Dendritic cell treated with granulocyte-macrophage colony-stimulating factor and Interleukin-4, amounts not matched to agents 40 ng/mL and 50 ng/mL, for 4 days (primary cell): ENCODE data around the gene FOXM1.

ENCODE experiments used
- H3K27ac Mint-ChIP-seq: one replicate; pipeline ENCODE4 v1.8.0; 2022; ENCODE audit warnings: mild to moderate bottlenecking, mixed read lengths
- H3K27me3 Mint-ChIP-seq: one replicate; pipeline ENCODE4 v1.8.0; 2022; ENCODE audit warnings: mild to moderate bottlenecking, mixed read lengths
- H3K36me3 Mint-ChIP-seq: one replicate; pipeline ENCODE4 v1.8.0; 2022; ENCODE audit warnings: low read depth, mixed read lengths
- H3K4me1 Mint-ChIP-seq: one replicate; pipeline ENCODE4 v1.8.0; 2022; ENCODE audit warnings: low read depth, mixed read lengths
- H3K4me3 Mint-ChIP-seq: one replicate; pipeline ENCODE4 v1.8.0; 2022; ENCODE audit warnings: mild to moderate bottlenecking, moderate library complexity, mixed read lengths
- H3K9me3 Mint-ChIP-seq: one replicate; pipeline ENCODE4 v1.8.0; 2022; ENCODE audit warnings: mixed read lengths
- intact Hi-C: fragments of 100-400 bp; cut with micrococcal nuclease; formaldehyde crosslinking; loops from one replicate; pipeline ENCODE4 v1.15.0; 2022

FOXM1 gene

GRCh38 chr12:2823483-2823882 lies 53.5 kb downstream of the FOXM1 start:
- Mint-ChIP-seq H3K27ac (no peak overlapping the region), H3K9me3 (no peaks in the 10 kb centered on the region), H3K4me3 (no peak overlapping the region), H3K36me3 (peaks cover 100% of the 10 kb centered on the region), H3K4me1 (no peaks in the 10 kb centered on the region), H3K27me3 (no peaks in the 10 kb centered on the region)
- intact Hi-C loops = no loop called here

- Mint-ChIP-seq H3K4me1 (no peaks in the 10 kb centered on the region), H3K4me3 (no peak overlapping the region), H3K9me3 (no peaks in the 10 kb centered on the region), H3K27ac (no peak overlapping the region), H3K36me3 (peaks cover 100% of the 10 kb centered on the region), H3K27me3 (no peaks in the 10 kb centered on the region)
- intact Hi-C loops = no loop called here
Observed at GRCh38 chr12:2820432-2820831, 56.5 kb downstream of the FOXM1 start.

GRCh38 chr12:2819810-2820209 lies 57.2 kb downstream of the FOXM1 start:
- H3K27ac Mint-ChIP-seq = no peak overlapping the region
- peaks cover 100% of the 10 kb centered on the region for H3K36me3 Mint-ChIP-seq

GRCh38 chr12:2813214-2814185 lies 63.5 kb downstream of the FOXM1 start:
- Mint-ChIP-seq H3K4me3 (peak overlapping the region; percentile 100), H3K27me3 (no peaks in the 10 kb centered on the region), H3K9me3 (no peaks in the 10 kb centered on the region), H3K4me1 (peaks cover 17% of the 10 kb centered on the region), H3K36me3 (peaks cover 49% of the 10 kb centered on the region), H3K27ac (peak overlapping the region; percentile 99)
- intact Hi-C loops = loop anchor here (1.0 to 2.0 kb wide), 2 partner anchors 19 to 65 kb away; partner anchors contain the start of gene FKBP4

More at GRCh38 chr12:2819810-2820209, 57.2 kb downstream of the FOXM1 start:
- Mint-ChIP-seq H3K9me3 (no peaks in the 10 kb centered on the region), H3K4me1 (peaks cover under 1% of the 10 kb centered on the region), H3K4me3 (no peak overlapping the region), H3K27me3 (no peaks in the 10 kb centered on the region)
- intact Hi-C loops = no loop called here

- intact Hi-C loops = loop anchor here (1.0 to 2.0 kb wide), 2 partner anchors 18 to 66 kb away; partner anchors contain the start of gene FKBP4
Observed at GRCh38 chr12:2812290-2813213, 64.4 kb downstream of the FOXM1 start, which contains the start of gene ITFG2. Gene ITFG2, plus strand, starts transcription at chr12:2812668. Its CDS starts 93 bp downstream, at chr12:2812761.

GRCh38 chr12:2811801-2812200 lies 65.2 kb downstream of the FOXM1 start:
- H3K27ac Mint-ChIP-seq = peak overlapping the region; percentile 99
- peaks cover 45% of the 10 kb centered on the region for H3K36me3 Mint-ChIP-seq
- intact Hi-C loops = loop anchor here (2.0 kb wide), 1 partner anchor 67 kb away; no protein-coding TSS in a partner anchor
- no peaks in the 10 kb centered on the region for H3K27me3 Mint-ChIP-seq
- peaks cover 17% of the 10 kb centered on the region for H3K4me1 Mint-ChIP-seq
- H3K4me3 Mint-ChIP-seq = peak overlapping the region; percentile 9
- H3K9me3 Mint-ChIP-seq = no peaks in the 10 kb centered on the region

More at GRCh38 chr12:2812290-2813213, 64.4 kb downstream of the FOXM1 start, which contains the start of gene ITFG2:
- Mint-ChIP-seq H3K4me1 (peaks cover 17% of the 10 kb centered on the region), H3K9me3 (no peaks in the 10 kb centered on the region), H3K27me3 (no peaks in the 10 kb centered on the region), H3K36me3 (peaks cover 45% of the 10 kb centered on the region), H3K27ac (peak within 1 kb of the TSS; percentile 99), H3K4me3 (peak within 1 kb of the TSS; percentile 100)
